Stimulated activated naive B cell treated with anti-CD40 and anti-IgM and Interleukin-4, amounts not matched to agents 10 μg/mL and 1 μg/mL and 100 μg/mL, for 72 hours (primary cell): Measurements from ENCODE around the gene RASGRF2.
"Not testable (repeated sequence)": the region's sequence is repeated elsewhere in the genome, so short reads cannot be mapped to it uniquely, and the experiment has no call there.

Source experiments
- ATAC-seq, 2 donors: fragments of 150-1000 bp; cut with Tn5 transposase; replicated peaks; 2 replicates each; pipeline ENCODE4 v1.10.0; 2021; ENCODE audit warnings: moderate library complexity in 1 of 2
- DNase-seq: peaks from one replicate; pipeline ENCODE4 v3.0.0; 2021
- H3K27ac Mint-ChIP-seq: one replicate; pipeline ENCODE4 v1.8.0; 2022; ENCODE audit warnings: mild to moderate bottlenecking, mixed read lengths
- H3K27me3 Mint-ChIP-seq, 2 donors: one replicate each; pipeline ENCODE4 v1.8.0; 2022; ENCODE audit warnings: mixed read lengths in 2 of 2
- H3K36me3 Mint-ChIP-seq, 2 donors: one replicate each; pipeline ENCODE4 v1.8.0; 2022; ENCODE audit warnings: mixed read lengths in 2 of 2, mild to moderate bottlenecking in 1 of 2
- H3K4me1 Mint-ChIP-seq, 2 donors: one replicate each; pipeline ENCODE4 v1.8.0; 2022; ENCODE audit warnings: mixed read lengths in 2 of 2, mild to moderate bottlenecking in 1 of 2
- H3K4me3 Mint-ChIP-seq, 2 donors: one replicate each; pipeline ENCODE4 v1.8.0; 2022; ENCODE audit warnings: mild to moderate bottlenecking in 2 of 2, mixed read lengths in 2 of 2, moderate library complexity in 1 of 2
- H3K9me3 Mint-ChIP-seq, 2 donors: one replicate each; pipeline ENCODE4 v1.8.0; 2022; ENCODE audit warnings: mixed read lengths in 2 of 2, mild to moderate bottlenecking in 1 of 2

RASGRF2 gene

GRCh38 chr5:81010336-81011169 lies 50.4 kb downstream of the RASGRF2 start:
- ATAC-seq (no peak), DNase-seq (no peak)
- peaks cover 0 to 3% of the 10 kb centered on the region in 2 donors for H3K9me3 Mint-ChIP-seq
- peaks cover 11 to 16% of the 10 kb centered on the region in 2 donors for H3K4me1 Mint-ChIP-seq
- no peak overlapping the region for H3K4me3 Mint-ChIP-seq
- H3K27ac Mint-ChIP-seq: no peak overlapping the region
- no peaks in the 10 kb centered on the region for H3K36me3 Mint-ChIP-seq
- H3K27me3 Mint-ChIP-seq: peaks cover 5 to 8% of the 10 kb centered on the region in 2 donors

GRCh38 chr5:81014348-81014747 lies 54.2 kb downstream of the RASGRF2 start:
- ATAC-seq (no peak), DNase-seq (no peak)
- H3K9me3 Mint-ChIP-seq: peaks cover 0 to 3% of the 10 kb centered on the region in 2 donors
- H3K4me1 Mint-ChIP-seq: no peaks in the 10 kb centered on the region
- H3K36me3 Mint-ChIP-seq: no peaks in the 10 kb centered on the region
- H3K4me3 Mint-ChIP-seq: no peak overlapping the region
- no peak overlapping the region for H3K27ac Mint-ChIP-seq
- peaks cover 10 to 12% of the 10 kb centered on the region in 2 donors for H3K27me3 Mint-ChIP-seq

GRCh38 chr5:81016116-81016515 lies 56.0 kb downstream of the RASGRF2 start:
- Mint-ChIP-seq H3K36me3 (no peaks in the 10 kb centered on the region), H3K9me3 (peaks cover 0 to 3% of the 10 kb centered on the region in 2 donors), H3K27ac (no peak overlapping the region), H3K27me3 (peaks cover 17 to 25% of the 10 kb centered on the region in 2 donors), H3K4me1 (no peaks in the 10 kb centered on the region), H3K4me3 (no peak overlapping the region)
- DNase-seq (no peak), ATAC-seq (no peak)

- H3K27ac Mint-ChIP-seq: no peak overlapping the region
- H3K27me3 Mint-ChIP-seq: peaks cover 22 to 35% of the 10 kb centered on the region in 2 donors
- no peak for ATAC-seq
- no peaks in the 10 kb centered on the region for H3K36me3 Mint-ChIP-seq
- H3K4me1 Mint-ChIP-seq: no peaks in the 10 kb centered on the region
- DNase-seq: no peak
- peaks cover 0 to 3% of the 10 kb centered on the region in 2 donors for H3K9me3 Mint-ChIP-seq
- no peak overlapping the region for H3K4me3 Mint-ChIP-seq
Measured at GRCh38 chr5:81017320-81017719, 57.2 kb downstream of the RASGRF2 start.

- not testable (repeated sequence) for H3K4me3 Mint-ChIP-seq, H3K9me3 Mint-ChIP-seq, H3K27ac Mint-ChIP-seq, ATAC-seq, H3K36me3 Mint-ChIP-seq, DNase-seq, H3K4me1 Mint-ChIP-seq
- peaks cover 27 to 43% of the 10 kb centered on the region in 2 donors for H3K27me3 Mint-ChIP-seq
Measured at GRCh38 chr5:81018608-81019007, 58.4 kb downstream of the RASGRF2 start.

GRCh38 chr5:81019748-81020147 lies 59.6 kb downstream of the RASGRF2 start:
- no peaks in the 10 kb centered on the region for H3K36me3 Mint-ChIP-seq
- no peaks in the 10 kb centered on the region for H3K9me3 Mint-ChIP-seq
- peaks cover 27 to 44% of the 10 kb centered on the region in 2 donors for H3K27me3 Mint-ChIP-seq
- no peak overlapping the region for H3K4me3 Mint-ChIP-seq
- no peaks in the 10 kb centered on the region for H3K4me1 Mint-ChIP-seq
- DNase-seq: no peak
- ATAC-seq: no peak
- H3K27ac Mint-ChIP-seq: no peak overlapping the region

- Mint-ChIP-seq H3K9me3 (no peaks in the 10 kb centered on the region), H3K27me3 (peaks cover 32 to 50% of the 10 kb centered on the region in 2 donors), H3K27ac (no peak overlapping the region), H3K4me3 (no peak overlapping the region), H3K4me1 (no peaks in the 10 kb centered on the region), H3K36me3 (no peaks in the 10 kb centered on the region)
- ATAC-seq: no peak
- no peak for DNase-seq
Measured at GRCh38 chr5:81020478-81021167, 60.5 kb downstream of the RASGRF2 start.

- H3K4me3 Mint-ChIP-seq: no peak overlapping the region
- no peaks in the 10 kb centered on the region for H3K9me3 Mint-ChIP-seq
- no peak for DNase-seq
- H3K27ac Mint-ChIP-seq: no peak overlapping the region
- peaks cover 0 to 3% of the 10 kb centered on the region in 2 donors for H3K36me3 Mint-ChIP-seq
- ATAC-seq: no peak
- peaks cover 38 to 57% of the 10 kb centered on the region in 2 donors for H3K27me3 Mint-ChIP-seq
- H3K4me1 Mint-ChIP-seq: no peaks in the 10 kb centered on the region
Measured at GRCh38 chr5:81021486-81021885, 61.3 kb downstream of the RASGRF2 start.

- peaks cover 0 to 3% of the 10 kb centered on the region in 2 donors for H3K36me3 Mint-ChIP-seq
- no peaks in the 10 kb centered on the region for H3K9me3 Mint-ChIP-seq
- ATAC-seq (no peak), DNase-seq (no peak)
- no peak overlapping the region for H3K27ac Mint-ChIP-seq
- no peak overlapping the region for H3K4me3 Mint-ChIP-seq
- H3K27me3 Mint-ChIP-seq: peaks cover 38 to 58% of the 10 kb centered on the region in 2 donors
- no peaks in the 10 kb centered on the region for H3K4me1 Mint-ChIP-seq
Measured at GRCh38 chr5:81021951-81022687, 62.0 kb downstream of the RASGRF2 start.

- no peak for ATAC-seq
- Mint-ChIP-seq H3K9me3 (no peaks in the 10 kb centered on the region), H3K36me3 (peaks cover 0 to 3% of the 10 kb centered on the region in 2 donors), H3K27me3 (peaks cover 41 to 61% of the 10 kb centered on the region in 2 donors), H3K4me3 (no peak overlapping the region), H3K4me1 (no peaks in the 10 kb centered on the region), H3K27ac (no peak overlapping the region)
- DNase-seq: no peak
Measured at GRCh38 chr5:81022688-81023084, 62.5 kb downstream of the RASGRF2 start.

GRCh38 chr5:81023261-81023970 lies 63.3 kb downstream of the RASGRF2 start:
- H3K9me3 Mint-ChIP-seq: no peaks in the 10 kb centered on the region
- DNase-seq (no peak), ATAC-seq (no peak)
- H3K36me3 Mint-ChIP-seq: peaks cover 0 to 3% of the 10 kb centered on the region in 2 donors
- no peak overlapping the region for H3K4me3 Mint-ChIP-seq
- H3K27ac Mint-ChIP-seq: no peak overlapping the region
- no peaks in the 10 kb centered on the region for H3K4me1 Mint-ChIP-seq
- peaks cover 40 to 61% of the 10 kb centered on the region in 2 donors for H3K27me3 Mint-ChIP-seq

- no peak for DNase-seq
- no peak overlapping the region for H3K4me3 Mint-ChIP-seq
- peaks cover 4 to 7% of the 10 kb centered on the region in 2 donors for H3K36me3 Mint-ChIP-seq
- peaks cover 0 to 14% of the 10 kb centered on the region in 2 donors for H3K9me3 Mint-ChIP-seq
- H3K27ac Mint-ChIP-seq: no peak overlapping the region
- ATAC-seq: no peak
- H3K4me1 Mint-ChIP-seq: no peaks in the 10 kb centered on the region
- H3K27me3 Mint-ChIP-seq: peaks cover 32 to 49% of the 10 kb centered on the region in 2 donors
Measured at GRCh38 chr5:81027481-81028058, 67.4 kb downstream of the RASGRF2 start.

GRCh38 chr5:81028888-81029287 lies 68.7 kb downstream of the RASGRF2 start:
- H3K4me1 Mint-ChIP-seq, ATAC-seq, DNase-seq, H3K27ac Mint-ChIP-seq, H3K36me3 Mint-ChIP-seq, H3K4me3 Mint-ChIP-seq: not testable (repeated sequence)
- Mint-ChIP-seq H3K27me3 (peaks cover 29 to 44% of the 10 kb centered on the region in 2 donors), H3K9me3 (peaks cover 1 to 14% of the 10 kb centered on the region in 2 donors)
